Activated T-helper 1 cell treated with anti-CD3 and anti-CD28 coated beads, Interleukin-2, amount 50 U/mL, for 16 hours (primary cell): Measurements from ENCODE around the gene CELSR2.
A peak's percentile ranks its signal among the peaks of the same experiment; 100 is the strongest.
"Not testable (repeated sequence)": the region's sequence is repeated elsewhere in the genome, so short reads cannot be mapped to it uniquely, and the experiment has no call there.

Source experiments
- DNase-seq, 2 donors: peaks; one replicate each; pipeline ENCODE4 v3.0.0-alpha.2; 2020; ENCODE audit warnings: low read depth in 1 of 2, low spot score in 1 of 2

Gene CELSR2

DNA sequence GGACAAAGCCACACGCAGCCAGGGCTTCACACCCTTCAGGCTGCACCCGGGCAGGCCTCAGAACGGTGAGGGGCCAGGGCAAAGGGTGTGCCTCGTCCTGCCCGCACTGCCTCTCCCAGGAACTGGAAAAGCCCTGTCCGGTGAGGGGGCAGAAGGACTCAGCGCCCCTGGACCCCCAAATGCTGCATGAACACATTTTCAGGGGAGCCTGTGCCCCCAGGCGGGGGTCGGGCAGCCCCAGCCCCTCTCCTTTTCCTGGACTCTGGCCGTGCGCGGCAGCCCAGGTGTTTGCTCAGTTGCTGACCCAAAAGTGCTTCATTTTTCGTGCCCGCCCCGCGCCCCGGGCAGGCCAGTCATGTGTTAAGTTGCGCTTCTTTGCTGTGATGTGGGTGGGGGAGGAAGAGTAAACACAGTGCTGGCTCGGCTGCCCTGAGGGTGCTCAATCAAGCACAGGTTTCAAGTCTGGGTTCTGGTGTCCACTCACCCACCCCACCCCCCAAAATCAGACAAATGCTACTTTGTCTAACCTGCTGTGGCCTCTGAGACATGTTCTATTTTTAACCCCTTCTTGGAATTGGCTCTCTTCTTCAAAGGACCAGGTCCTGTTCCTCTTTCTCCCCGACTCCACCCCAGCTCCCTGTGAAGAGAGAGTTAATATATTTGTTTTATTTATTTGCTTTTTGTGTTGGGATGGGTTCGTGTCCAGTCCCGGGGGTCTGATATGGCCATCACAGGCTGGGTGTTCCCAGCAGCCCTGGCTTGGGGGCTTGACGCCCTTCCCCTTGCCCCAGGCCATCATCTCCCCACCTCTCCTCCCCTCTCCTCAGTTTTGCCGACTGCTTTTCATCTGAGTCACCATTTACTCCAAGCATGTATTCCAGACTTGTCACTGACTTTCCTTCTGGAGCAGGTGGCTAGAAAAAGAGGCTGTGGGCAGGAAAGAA, 25.5 kb downstream of the CELSR2 start:
- no peak for DNase-seq

- no peak for DNase-seq
Measured at GRCh38 chr1:109275706-109276345, 26.5 kb downstream of the CELSR2 start.

DNA sequence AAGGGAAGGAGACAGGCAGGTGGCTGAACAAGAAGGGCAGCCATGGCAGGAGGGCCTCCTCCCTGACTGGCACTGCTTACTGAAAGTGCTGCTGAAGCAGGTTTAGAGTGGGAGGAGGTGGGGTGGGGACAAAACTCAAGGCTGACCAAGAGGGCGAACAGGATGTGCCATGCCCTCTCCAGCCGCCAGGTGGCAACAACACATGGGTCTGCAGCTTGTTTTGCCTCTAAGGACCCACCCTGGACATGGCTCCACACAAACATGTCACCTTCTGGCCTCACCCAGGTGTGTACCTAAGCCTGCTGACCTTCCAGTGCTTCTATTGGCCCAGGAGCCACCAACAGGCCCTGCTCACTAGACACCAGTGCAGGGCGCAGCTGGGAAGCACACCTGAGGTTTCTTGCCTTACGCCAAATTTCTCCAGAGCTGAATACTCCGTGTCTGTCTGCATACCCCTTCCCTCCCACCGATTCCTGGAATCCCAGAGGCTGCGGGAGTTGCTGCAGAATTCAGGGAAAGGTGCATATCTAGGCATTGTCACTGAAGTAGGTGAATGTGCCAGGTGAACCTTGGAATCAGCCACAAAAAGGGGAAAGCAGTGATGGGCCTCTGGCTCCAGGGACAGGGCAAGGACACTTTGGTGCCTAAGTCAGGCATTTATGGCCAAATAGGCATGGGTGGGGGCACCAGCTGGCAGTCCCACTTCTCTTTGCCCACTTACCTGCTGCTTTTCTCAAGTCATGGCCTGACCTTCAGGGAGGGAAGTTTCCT, 28.3 kb downstream of the CELSR2 start:
- DNase-seq: peak; percentile 32 to 34

GRCh38 chr1:109279615-109280278, 30.4 kb downstream of the CELSR2 start:
- no peak for DNase-seq

GRCh38 chr1:109280862-109281261, 31.5 kb downstream of the CELSR2 start:
- DNase-seq: no peak

DNA sequence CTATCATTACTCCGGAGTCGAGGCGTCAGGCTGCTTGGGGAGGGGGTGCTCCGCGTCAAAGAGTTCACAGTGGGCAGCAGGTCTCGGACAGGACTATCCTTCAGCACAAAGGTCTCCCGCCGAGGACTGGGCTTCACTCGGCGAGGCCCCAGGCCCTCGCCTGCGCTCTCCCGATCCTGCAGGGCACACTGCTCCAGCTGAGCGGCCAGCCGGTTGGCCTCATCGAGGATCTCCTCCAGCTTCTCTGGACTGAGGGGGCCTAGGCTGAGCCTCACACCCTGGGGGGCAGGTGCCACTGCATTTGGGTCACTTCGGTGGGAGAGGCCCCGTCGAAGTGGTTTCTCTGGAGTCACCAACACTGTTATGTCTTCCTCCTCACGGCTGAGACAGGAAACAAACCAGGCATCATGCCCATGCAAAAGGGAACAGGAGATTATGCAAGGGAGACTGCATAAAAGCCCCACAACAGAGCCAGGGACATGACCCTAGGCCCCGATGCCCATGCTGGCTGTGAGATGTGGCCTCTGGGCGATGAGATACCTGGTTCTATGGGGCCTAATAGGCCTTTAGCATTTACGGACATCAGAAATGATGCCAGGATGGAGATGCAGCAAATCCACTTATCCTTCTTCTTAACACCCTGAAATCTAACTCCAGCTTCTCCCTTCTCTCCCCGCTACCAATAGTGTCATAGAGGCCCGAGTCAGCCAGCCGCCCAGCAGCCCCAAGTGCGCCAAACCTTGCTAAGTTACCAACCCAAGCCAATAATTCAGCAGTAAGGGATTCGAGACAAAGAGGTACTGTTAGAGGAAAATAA, 32.5 kb downstream of the CELSR2 start:
- DNase-seq: no peak

GRCh38 chr1:109282497-109282951, 33.2 kb downstream of the CELSR2 start:
- no peak for DNase-seq

- peak; percentile 75 to 81 for DNase-seq
Measured at GRCh38 chr1:109282952-109283747, 33.8 kb downstream of the CELSR2 start, which contains the start of gene PSRC1. Gene PSRC1 (minus strand): TSS chr1:109283145.

GRCh38 chr1:109283748-109284600, 34.6 kb downstream of the CELSR2 start:
- no peak for DNase-seq

DNA sequence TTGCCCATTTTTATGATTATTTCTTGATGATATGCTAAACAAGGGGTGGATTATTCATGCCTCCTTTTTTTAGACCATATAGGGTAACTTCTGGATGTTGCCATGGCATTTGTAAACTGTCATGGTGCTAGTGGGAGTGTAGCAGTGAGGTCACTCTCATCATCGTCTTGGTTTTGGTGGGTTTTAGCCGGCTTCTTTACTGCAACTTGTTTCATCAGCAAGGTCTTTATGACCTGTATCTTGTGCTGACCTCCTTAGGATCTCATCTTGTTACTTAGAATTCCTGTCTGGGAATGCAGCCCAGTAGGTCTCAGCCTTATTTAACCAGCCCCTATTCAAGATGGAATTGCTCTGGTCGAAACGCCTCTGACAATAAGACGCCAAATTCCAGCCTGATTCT, 37.4 kb downstream of the CELSR2 start:
- not testable (repeated sequence) for DNase-seq

GRCh38 chr1:109290137-109290536, 40.8 kb downstream of the CELSR2 start:
- no peak for DNase-seq

- DNase-seq: no peak
Measured at GRCh38 chr1:109290998-109291397, 41.7 kb downstream of the CELSR2 start.

DNA sequence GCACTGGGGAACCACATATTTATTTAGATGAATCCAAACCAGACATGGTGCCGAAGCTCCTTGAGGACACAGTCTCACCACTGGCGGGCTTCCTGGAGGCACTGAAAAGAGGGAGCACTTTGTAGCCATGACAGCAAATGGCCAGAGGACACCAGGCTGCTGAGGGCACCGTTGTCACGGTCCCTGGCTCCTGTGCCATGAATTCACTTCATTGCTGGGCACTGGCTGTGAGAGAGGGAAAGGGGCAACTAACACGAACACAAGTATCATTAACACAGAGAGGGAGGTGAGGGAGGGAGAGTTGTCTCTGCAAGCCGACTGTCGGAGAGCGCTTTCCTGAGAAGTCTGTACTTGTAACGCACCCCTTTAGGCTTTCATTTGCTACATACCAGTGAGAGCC, 43.0 kb downstream of the CELSR2 start:
- DNase-seq: no peak

DNA sequence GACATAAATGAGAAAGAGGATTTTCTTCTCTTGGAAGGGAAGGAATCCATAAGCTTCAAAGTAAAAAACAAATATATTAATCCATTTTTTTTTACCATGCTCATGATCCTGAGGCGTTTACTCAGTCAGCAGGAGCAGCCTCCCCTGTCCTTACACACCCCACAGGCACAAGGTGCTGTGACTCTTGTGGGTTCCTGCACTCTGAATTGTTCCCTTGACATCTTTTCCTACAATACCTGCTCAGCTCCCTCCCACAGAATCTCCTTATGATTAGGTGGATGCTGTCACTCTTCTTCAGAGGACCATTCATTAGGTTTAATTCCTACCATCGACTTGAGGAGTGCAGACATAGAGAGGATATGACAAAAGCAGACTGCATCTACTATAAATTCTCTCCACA, 43.7 kb downstream of the CELSR2 start:
- no peak for DNase-seq

GRCh38 chr1:109294481-109294880, 45.1 kb downstream of the CELSR2 start:
- DNase-seq: no peak

- no peak for DNase-seq
Measured at GRCh38 chr1:109295712-109296415, 46.5 kb downstream of the CELSR2 start.

DNA sequence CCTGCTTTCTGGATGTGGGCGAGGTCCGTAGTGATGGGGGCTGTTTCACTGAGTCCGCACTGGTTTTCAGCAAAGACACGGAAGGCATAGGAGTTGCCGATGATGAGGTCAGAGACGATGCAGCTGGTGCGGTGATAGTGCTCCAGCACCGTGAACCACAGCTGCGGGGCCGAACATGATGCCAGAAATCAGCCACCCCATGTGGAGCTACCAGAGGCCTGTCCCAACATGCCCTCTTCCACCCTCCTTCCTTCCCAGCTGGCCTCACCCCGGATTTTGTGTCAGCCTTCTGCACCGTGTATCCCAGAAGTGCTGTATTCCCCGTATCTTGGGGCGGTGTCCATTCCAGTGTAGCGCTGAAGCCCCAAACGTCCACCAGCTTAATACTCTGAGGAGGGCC, 47.4 kb downstream of the CELSR2 start:
- DNase-seq: no peak
